GM21526 (cell line): Measurements from ENCODE around the gene ITPR1.
A peak's percentile ranks its signal among the peaks of the same experiment; 100 is the strongest.

Source experiments
- ATAC-seq: cut with Tn5 transposase; IDR thresholded peaks from one replicate; pipeline ENCODE4 v1.9.1; 2021; ENCODE audit warnings: moderate library complexity; ENCODE audit not compliant: unreplicated experiment, low FRiP score

ITPR1 gene

DNA sequence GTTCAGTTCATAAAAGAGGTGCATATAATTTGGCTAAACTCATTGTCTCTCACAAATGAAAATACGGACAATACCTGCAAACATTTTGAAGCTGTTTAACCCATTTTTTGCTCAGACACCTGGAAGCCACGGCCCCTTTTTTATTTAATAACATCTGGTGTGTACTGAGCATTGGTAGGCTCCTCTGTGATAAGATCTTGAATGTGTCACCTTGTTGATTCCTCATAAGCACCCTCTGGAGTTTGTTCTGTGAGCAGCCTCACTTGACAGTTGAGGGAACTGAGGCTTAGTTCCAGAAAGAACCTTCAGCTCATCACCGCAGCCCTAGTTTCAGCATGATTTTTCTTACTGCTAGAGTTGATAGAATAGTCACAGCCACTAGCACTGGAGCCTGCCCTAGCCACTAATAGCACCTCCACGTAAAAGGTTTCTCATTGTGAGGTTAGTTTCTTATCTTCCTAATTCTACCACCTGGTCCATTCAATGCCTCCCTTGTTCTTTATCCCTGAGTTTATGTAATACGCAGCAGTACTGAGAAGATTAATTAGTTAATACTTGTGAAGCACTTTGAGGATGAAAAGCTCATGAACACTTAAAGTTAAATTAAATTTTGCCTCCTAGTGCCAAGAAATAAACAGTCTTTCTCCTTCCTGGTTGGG, 71.9 kb downstream of the ITPR1 start:
- ATAC-seq = no peak

DNA sequence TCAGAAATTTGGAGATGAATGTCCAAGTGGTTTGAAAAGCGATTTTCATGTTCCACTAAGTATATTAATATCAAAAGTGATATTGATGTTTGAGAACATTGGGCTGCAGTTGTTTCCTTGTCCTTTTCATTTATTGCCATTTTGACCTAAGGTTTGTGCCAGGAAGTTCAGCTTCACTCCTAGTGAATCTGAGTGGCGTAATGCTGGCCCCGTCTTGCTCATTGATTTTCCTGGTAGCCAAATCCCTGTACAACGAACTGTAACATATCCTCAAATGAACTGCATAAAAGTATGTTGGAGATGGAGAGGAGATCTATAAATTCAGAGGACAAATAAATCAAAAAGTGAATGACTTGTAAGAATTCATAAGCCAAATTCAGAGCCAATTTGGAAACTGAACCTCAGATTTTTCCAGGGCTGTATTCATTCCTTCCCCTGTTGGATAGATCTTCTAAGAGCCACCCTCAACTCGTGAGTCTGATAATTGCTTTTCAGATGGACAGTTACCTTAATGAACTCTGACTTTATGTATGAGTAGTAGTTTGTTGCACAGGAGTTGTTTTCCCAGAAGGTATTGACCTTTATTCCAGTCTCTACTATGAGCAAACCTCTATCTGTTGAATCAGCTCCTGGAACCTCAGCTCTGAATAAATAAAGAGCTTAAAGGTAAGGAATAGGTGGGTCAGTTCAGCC, 72.8 kb downstream of the ITPR1 start:
- no peak for ATAC-seq

GRCh38 chr3:4568841-4569240, 75.7 kb downstream of the ITPR1 start:
- no peak for ATAC-seq

- no peak for ATAC-seq
These were observed 77.9 kb downstream of the ITPR1 start for GRCh38 chr3:4570840-4571621.

- ATAC-seq = no peak
These were observed 78.7 kb downstream of the ITPR1 start for GRCh38 chr3:4571690-4572334.

- ATAC-seq = no peak
These were observed 80.0 kb downstream of the ITPR1 start for GRCh38 chr3:4573153-4573552.

DNA sequence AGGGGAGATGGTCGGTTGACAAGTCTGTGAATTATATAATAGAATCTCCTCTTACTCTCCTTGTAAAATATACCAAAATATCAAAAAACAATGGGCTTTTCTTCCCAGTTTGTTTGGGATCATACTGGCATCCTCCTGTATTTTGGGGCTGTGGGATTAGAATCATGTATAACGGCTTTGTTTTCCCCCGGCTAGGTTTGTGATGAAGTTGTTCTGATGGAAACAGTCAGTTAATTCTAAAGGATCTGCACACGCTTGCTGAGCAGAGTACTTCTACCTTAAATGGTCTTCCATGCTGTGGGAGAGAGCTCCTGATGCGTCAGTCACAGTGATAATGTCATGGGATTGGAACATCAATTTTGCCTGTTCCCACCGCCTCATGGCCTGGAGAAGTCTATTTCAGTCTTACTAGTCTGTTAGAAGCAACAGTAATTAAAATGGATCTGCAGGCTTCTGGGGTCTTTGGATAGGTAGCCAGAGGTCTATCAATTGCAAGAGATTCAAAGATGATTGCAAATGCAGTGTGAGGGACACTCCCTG, 81.3 kb downstream of the ITPR1 start:
- ATAC-seq = no peak

DNA sequence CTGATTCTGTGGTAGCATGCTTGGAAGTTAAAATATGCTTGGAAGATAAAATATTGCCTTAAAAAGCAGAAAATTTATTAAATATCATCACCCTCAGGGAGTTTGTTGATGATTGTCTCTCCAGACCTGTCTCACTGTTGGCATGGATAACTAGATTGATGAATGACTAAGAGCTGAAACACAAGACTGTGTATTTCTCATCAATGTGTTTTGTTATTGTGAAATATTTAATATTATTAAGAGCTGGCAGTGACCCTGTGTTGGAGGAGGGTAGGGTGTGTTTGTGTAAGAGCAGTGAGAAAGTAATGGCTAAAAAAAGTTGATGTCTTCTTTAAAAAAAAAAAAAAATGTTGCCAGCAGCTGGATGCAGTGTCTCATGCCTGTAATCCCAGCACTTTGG, 82.2 kb downstream of the ITPR1 start:
- ATAC-seq = no peak

- no peak for ATAC-seq
These were observed 84.6 kb downstream of the ITPR1 start for GRCh38 chr3:4577721-4578120.

DNA sequence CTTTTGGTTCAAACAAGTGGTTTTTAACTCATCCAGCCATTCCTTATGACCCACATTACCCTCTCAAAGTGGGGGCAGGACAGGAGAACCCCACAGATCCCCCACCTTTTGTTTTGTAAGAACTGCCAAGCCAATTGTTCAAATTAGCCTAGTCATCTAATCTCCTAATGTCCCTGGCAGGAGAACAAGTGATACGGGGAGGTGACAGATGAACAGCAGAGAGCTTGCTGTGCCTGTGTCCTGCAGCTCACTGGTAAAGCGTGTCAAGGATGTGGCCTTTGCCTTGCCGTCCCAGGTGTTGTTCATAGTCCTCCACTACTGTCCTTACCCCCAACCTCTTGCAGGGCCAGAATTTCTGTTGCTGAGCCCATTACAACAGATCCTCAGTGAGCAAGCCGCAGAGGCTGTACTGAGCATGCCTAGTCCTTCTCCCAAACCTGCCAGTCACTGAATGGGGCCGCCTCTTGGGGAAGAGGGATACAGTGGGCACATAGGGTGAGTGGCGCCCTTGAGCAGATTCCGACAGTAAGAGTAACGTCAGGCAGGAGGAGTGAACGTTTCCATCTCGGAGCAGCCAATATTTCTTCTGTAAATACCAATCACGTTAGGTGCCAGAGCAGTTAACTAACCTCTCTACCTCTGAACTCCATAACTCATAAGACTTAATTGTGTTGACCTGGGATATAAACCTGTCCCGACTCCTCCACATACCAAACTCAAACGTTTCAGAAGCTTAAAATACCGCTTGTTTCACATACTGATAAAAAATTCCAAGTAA, 87.4 kb downstream of the ITPR1 start:
- ATAC-seq = no peak

DNA sequence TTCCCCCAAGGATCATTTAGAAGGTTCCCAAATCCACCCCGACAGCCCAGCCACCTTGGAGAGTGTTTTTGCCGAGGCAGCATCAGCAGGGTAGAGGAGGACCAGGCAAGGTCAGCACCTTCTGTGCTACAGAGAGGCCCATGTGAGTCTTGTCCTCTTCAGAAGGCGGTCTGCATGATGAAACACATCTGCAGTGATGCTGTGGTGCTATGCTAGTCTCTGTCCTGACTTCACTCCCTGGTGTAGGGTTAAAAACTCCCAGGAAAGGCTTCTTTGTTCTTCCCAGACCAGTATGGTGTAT, 87.9 kb downstream of the ITPR1 start:
- ATAC-seq = no peak

- ATAC-seq = no peak
These were observed 88.3 kb downstream of the ITPR1 start for GRCh38 chr3:4581498-4581897.

GRCh38 chr3:4581920-4582611, 88.9 kb downstream of the ITPR1 start:
- ATAC-seq = no peak

GRCh38 chr3:4582624-4583023, 89.5 kb downstream of the ITPR1 start:
- no peak for ATAC-seq

DNA sequence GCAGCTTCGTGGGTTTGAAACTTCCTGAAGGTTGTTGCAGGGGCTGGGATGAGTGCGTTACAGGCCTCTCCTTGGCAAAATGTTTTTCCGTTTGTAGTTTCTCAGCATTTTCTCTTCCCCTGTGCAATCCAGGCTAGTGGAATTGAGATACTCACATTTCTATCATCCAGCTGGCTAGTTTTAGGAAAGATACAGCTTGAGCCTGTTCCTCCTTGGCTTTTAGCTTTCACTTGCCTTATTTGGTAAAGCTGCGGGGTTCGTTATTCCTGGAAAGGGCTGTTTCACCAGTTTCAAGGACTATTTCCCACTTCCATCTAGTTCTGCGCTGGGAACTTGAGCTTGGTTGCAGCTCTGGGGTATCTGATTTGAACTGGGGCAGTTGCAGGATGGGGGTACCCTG, 90.3 kb downstream of the ITPR1 start:
- ATAC-seq = no peak

GRCh38 chr3:4584456-4585249, 91.5 kb downstream of the ITPR1 start:
- ATAC-seq = peak; percentile 40

- no peak for ATAC-seq
These were observed 93.2 kb downstream of the ITPR1 start for GRCh38 chr3:4586381-4586780.

DNA sequence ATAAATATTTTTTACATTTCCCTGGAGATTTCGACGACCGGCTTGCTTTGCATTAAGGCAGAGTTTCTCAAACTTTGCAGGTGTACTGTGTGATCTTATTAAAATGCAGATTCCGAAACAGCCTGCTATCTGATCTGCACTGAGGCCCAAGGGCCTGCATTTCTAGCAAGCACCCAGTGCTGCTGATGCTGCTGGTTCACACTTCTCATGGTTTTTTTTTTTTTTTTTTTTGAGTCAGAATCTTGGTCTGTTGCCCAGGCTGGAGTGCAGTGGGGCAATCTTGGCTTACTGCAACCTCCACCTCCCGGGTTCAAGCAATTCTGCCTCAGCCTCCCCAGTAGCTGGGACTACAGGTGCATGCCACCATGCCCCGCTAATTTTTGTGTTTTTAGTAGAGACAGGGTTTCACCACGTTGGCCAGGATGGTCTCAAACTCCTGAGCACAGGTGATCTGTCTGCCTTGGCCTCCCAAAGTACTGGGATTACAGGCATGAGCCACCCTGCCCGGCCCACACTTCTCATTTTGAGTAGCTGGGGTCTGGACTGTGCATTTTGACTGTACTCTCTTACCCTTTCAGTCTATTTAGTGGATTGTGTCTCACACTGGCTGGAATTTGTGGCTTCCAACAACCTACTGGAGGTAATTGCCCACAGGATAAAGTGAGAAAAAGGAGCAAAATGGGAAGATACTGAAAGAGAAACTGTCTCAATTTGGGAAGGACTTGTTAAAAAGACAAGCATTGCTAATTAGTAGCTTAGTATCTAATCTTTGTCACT, 94.1 kb downstream of the ITPR1 start:
- no peak for ATAC-seq

- no peak for ATAC-seq
These were observed 94.6 kb downstream of the ITPR1 start for GRCh38 chr3:4587838-4588105.
